IMR-90 (cell line): ENCODE measurements around the gene POLD4. TPM values are rescaled to one million over a fixed set of nuclear protein-coding genes. Genes with fewer than 3 reads are reported as not detected.
A peak's percentile ranks its signal among the peaks of the same experiment; 100 is the strongest.

ENCODE experiments used
- ATAC-seq: fragments of 200-7000 bp; cut with Tn5 transposase; 2 replicates; pipeline ENCODE4 v1.9.1; 2020; ENCODE audit warnings: low read depth, mild to moderate bottlenecking, moderate library complexity
- BruUV-seq: library from RNA; stranded (reverse); fragments of 400-500 nt; replicated peaks from 2 replicates; lab custom pipeline; 2021; lab: Mats Ljungman, UMichigan
- CTCF ChIA-PET: fragments of 300-600 bp; formaldehyde crosslinking; extraction: SDS; loops from one replicate; lab custom pipeline; 2021; ENCODE audit warnings: antibody characterized with exemption; lab: Yijun Ruan, JAX
- POLR2A ChIA-PET: fragments of 300-600 bp; sonication (Branson Sonifier 250); formaldehyde crosslinking; loops from one replicate; lab custom pipeline; 2022; ENCODE audit warnings: antibody characterized with exemption; ENCODE audit not compliant: unreplicated experiment; lab: Charles Lee
- DNase-seq: peaks from one replicate; pipeline ENCODE4 v3.0.0; 2013
- H2AFZ ChIP-seq: replicated peaks from 2 replicates; pipeline ENCODE3; 2013; ENCODE audit warnings: low read length, mild to moderate bottlenecking; ENCODE audit not compliant: poor library complexity
- H2AK5ac ChIP-seq: 2 replicates; pipeline ENCODE4 v1.6.1; 2013; ENCODE audit warnings: low read depth, low read length, inconsistent platforms
- H2AK9ac ChIP-seq: replicated peaks from 2 replicates; pipeline ENCODE3; 2013; ENCODE audit warnings: mild to moderate bottlenecking, low read depth, low read length, moderate library complexity; ENCODE audit not compliant: poor library complexity
- H2BK120ac ChIP-seq: 2 replicates; pipeline ENCODE4 v1.6.1; 2013; ENCODE audit warnings: low read depth, low read length, inconsistent platforms
- H2BK15ac ChIP-seq: 3 replicates; pipeline ENCODE4 v1.6.1; 2013; ENCODE audit warnings: low read depth, low read length, inconsistent platforms
- H2BK20ac ChIP-seq: 2 replicates; pipeline ENCODE4 v1.6.1; 2013; ENCODE audit warnings: low read depth, mild to moderate bottlenecking, inconsistent platforms, low read length, moderate library complexity
- H2BK5ac ChIP-seq: 2 replicates; pipeline ENCODE4 v1.6.1; 2013; ENCODE audit warnings: mild to moderate bottlenecking, low read depth, low read length, inconsistent platforms; ENCODE audit not compliant: poor library complexity, severe bottlenecking
- H3K14ac ChIP-seq: replicated peaks from 2 replicates; pipeline ENCODE4 v1.6.1; 2013; ENCODE audit warnings: low read depth, low read length, inconsistent platforms
- H3K18ac ChIP-seq: 2 replicates; pipeline ENCODE4 v1.6.1; 2013; ENCODE audit warnings: low read depth, low read length, control low read depth
- H3K23ac ChIP-seq: 2 replicates; pipeline ENCODE4 v1.6.1; 2013; ENCODE audit warnings: low read depth, low read length, inconsistent platforms
- H3K27ac ChIP-seq: 2 replicates; pipeline ENCODE4 v1.5.1; 2013; ENCODE audit warnings: mild to moderate bottlenecking, control low read depth, low read length; ENCODE audit not compliant: insufficient read depth
- H3K27me3 ChIP-seq: 2 replicates; pipeline ENCODE4 v1.6.1; 2013; ENCODE audit warnings: low read length; ENCODE audit not compliant: control insufficient read depth, insufficient read depth
- H3K36me3 ChIP-seq: 2 replicates; pipeline ENCODE4 v1.6.1; 2013; ENCODE audit warnings: low read length, mixed read lengths; ENCODE audit not compliant: control insufficient read depth, insufficient read depth
- H3K4ac ChIP-seq: 2 replicates; pipeline ENCODE4 v1.6.1; 2013; ENCODE audit warnings: low read depth, low read length, inconsistent platforms
- H3K4me1 ChIP-seq: 2 replicates; pipeline ENCODE4 v1.6.1; 2013; ENCODE audit warnings: low read length, mixed read lengths; ENCODE audit not compliant: control insufficient read depth, insufficient read depth
- H3K4me2 ChIP-seq: 2 replicates; pipeline ENCODE4 v1.6.1; 2013; ENCODE audit warnings: low read depth, mild to moderate bottlenecking, control low read depth, low read length, moderate library complexity
- H3K4me3 ChIP-seq: 2 replicates; pipeline ENCODE4 v1.5.1; 2013; ENCODE audit warnings: low read depth, mild to moderate bottlenecking, control low read depth, low read length, moderate library complexity; ENCODE audit not compliant: insufficient read depth
- H3K56ac ChIP-seq: 2 replicates; pipeline ENCODE4 v1.6.1; 2013; ENCODE audit warnings: low read length, inconsistent platforms; ENCODE audit not compliant: insufficient read depth; ENCODE audit errors: extremely low read depth
- H3K79me1 ChIP-seq, 2 experiments: 2 replicates each; pipeline ENCODE4 v1.6.1; 2013; ENCODE audit warnings: low read length in 2 of 2, inconsistent platforms in 1 of 2, low read depth in 1 of 2
- H3K9ac ChIP-seq: 2 replicates; pipeline ENCODE4 v1.6.1; 2013; ENCODE audit warnings: low read depth, low read length, control low read depth
- H3K9me1 ChIP-seq: 2 replicates; pipeline ENCODE4 v1.6.1; 2013; ENCODE audit warnings: low read length, inconsistent platforms; ENCODE audit not compliant: insufficient read depth
- H3K9me3 ChIP-seq: 2 replicates; pipeline ENCODE4 v1.6.1; 2013; ENCODE audit warnings: low read length; ENCODE audit not compliant: control insufficient read depth, insufficient read depth
- H4K20me1 ChIP-seq: 2 replicates; pipeline ENCODE4 v1.6.1; 2013; ENCODE audit warnings: low read length, inconsistent platforms; ENCODE audit not compliant: insufficient read depth
- H4K5ac ChIP-seq: 2 replicates; pipeline ENCODE4 v1.6.1; 2013; ENCODE audit warnings: mild to moderate bottlenecking, low read depth, low read length, control low read depth
- H4K8ac ChIP-seq, 2 experiments: 2 replicates each; pipeline ENCODE4 v1.6.1; 2013; ENCODE audit warnings: low read depth in 2 of 2, low read length in 2 of 2, control low read depth in 1 of 2, inconsistent platforms in 1 of 2
- H4K91ac ChIP-seq: 2 replicates; pipeline ENCODE4 v1.6.1; 2013; ENCODE audit warnings: low read depth, low read length, inconsistent platforms; ENCODE audit not compliant: insufficient read depth
- CEBPB ChIP-seq: IDR thresholded peaks from 2 replicates; pipeline ENCODE4 v1.6.1; 2012; ENCODE audit warnings: low read depth, low read length, improper control_type of control experiment
- FOS ChIP-seq: fragments of 150-350 bp; IDR thresholded peaks from 2 replicates; pipeline ENCODE4 v1.6.1; 2016; ENCODE audit warnings: low read depth, low read length
- NFE2L2 ChIP-seq: fragments of 150-350 bp; IDR thresholded peaks from 2 replicates; pipeline ENCODE4 v1.6.1; 2016; ENCODE audit warnings: low read depth, mild to moderate bottlenecking, low read length
- RAD21 ChIP-seq: IDR thresholded peaks from 2 replicates; pipeline ENCODE4 v1.6.1; 2012; ENCODE audit warnings: low read length, improper control_type of control experiment
- RFX5 ChIP-seq: IDR thresholded peaks from 2 replicates; pipeline ENCODE4 v1.8.0; 2012; ENCODE audit warnings: low read depth, mild to moderate bottlenecking, low read length, moderate library complexity
- SMC3 ChIP-seq: fragments of 150-350 bp; IDR thresholded peaks from 2 replicates; pipeline ENCODE4 v1.6.1; 2016; ENCODE audit warnings: low read depth, mild to moderate bottlenecking, antibody characterized with exemption, low read length, moderate library complexity
- WGBS, 2 experiments: methylation state at CpG; one replicate each; pipeline versions ENCODE4 v1.1.5 to v1.1.7; 2013; ENCODE audit warnings: missing lambda C conversion rate in 2 of 2; ENCODE audit not compliant: insufficient read length in 1 of 2; ENCODE audit errors: extremely low coverage in 2 of 2; 5-methylcytosine and 5-hydroxymethylcytosine counted together
- dilution Hi-C: fragments of 300-500 bp; cut with HindIII; formaldehyde crosslinking; loops from one replicate; pipeline ENCODE4 v1.14.3; 2018; ENCODE audit warnings: low sequenced_read_pairs; ENCODE audit not compliant: unreplicated experiment
- in situ Hi-C: fragments of 300-500 bp; cut with MboI; formaldehyde crosslinking; loops from 3 replicates; pipeline ENCODE4 v1.14.3; 2019; ENCODE audit warnings: low sequenced_read_pairs, inconsistent platforms, mixed read lengths
- intact Hi-C: fragments of 100-400 bp; cut with micrococcal nuclease; formaldehyde crosslinking; loops from 2 replicates; pipeline ENCODE4 v1.10.0; 2022
- polyA plus RNA-seq, 3 experiments: library from polyadenylated mRNA; depleted of rRNA; stranded (reverse); fragments of >200 nt; gene quantifications; 2 replicates each; pipeline ENCODE4 v1.2.3, GENCODE V29; 2012; ENCODE audit warnings: low replicate concordance in 1 of 3
- total RNA-seq: library from RNA; depleted of rRNA; stranded (reverse); fragments of >200 nt; gene quantifications from 2 replicates; pipeline ENCODE4 v1.2.3, GENCODE V29; 2012
- TF ChIP-seq, protein P1 (sequence below): conservative IDR thresholded peaks from 2 replicates; pipeline ENCODE4 v1.5.1; 2012; ENCODE audit warnings: mild to moderate bottlenecking, low read depth, low read length, improper control_type of control experiment

The POLD4 gene
- total and polyA plus RNA-seq, 2 of the 4 experiments (the other 2 are of a cell fraction), result 46.4 to 133 TPM

GRCh38 chr11:67345920-67346819, 7.2 kb downstream of the POLD4 start:
- peaks cover 2% of the 10 kb centered on the region for H3K4me1 ChIP-seq
- H3K4ac ChIP-seq, result no peak overlapping the region
- H2AK9ac ChIP-seq, result no peak overlapping the region
- no peaks in the 10 kb centered on the region for H3K27me3 ChIP-seq
- H4K8ac ChIP-seq, result no peak overlapping the region
- CTCF ChIA-PET, result interaction anchor here (0.6 to 1.6 kb wide), 9 partner anchors 9 to 57 kb away, joined by 3 to 14 read pairs (median 4); no protein-coding TSS in a partner anchor
- 63% methylated on average over 3 of the region's 7 CpGs; no CpG with 5 or more reads in 1 of the 2 experiments for WGBS, 2 experiments
- no peak overlapping the region for H2BK15ac ChIP-seq
- peaks cover 3% of the 10 kb centered on the region; the same call in 1 of the 2 replicates for H4K20me1 ChIP-seq
- no peak overlapping the region for H3K14ac ChIP-seq
- H3K9ac ChIP-seq, result no peak overlapping the region
- no peak overlapping the region for H3K56ac ChIP-seq
- H3K23ac ChIP-seq, result no peak overlapping the region
- in situ Hi-C loops, result no loop called here
- H2AK5ac ChIP-seq, result no peak overlapping the region
- no peak overlapping the region for H3K27ac ChIP-seq
- no TSS peak for BruUV-seq
- no peaks in the 10 kb centered on the region for H3K36me3 ChIP-seq
- no peak overlapping the region for H3K18ac ChIP-seq
- no peak overlapping the region for H2BK5ac ChIP-seq
- DNase-seq (peak; percentile 58), ATAC-seq (peak; percentile 67)
- intact Hi-C loops, result loop anchor here (1.0 to 2.0 kb wide), 2 partner anchors 36 to 161 kb away; no protein-coding TSS in a partner anchor
- POLR2A ChIA-PET, result no interaction called here
- no peaks in the 10 kb centered on the region for H3K9me1 ChIP-seq
- dilution Hi-C loops, result no loop called here
- peaks cover 2% of the 10 kb centered on the region; the same call in 1 of the 2 replicates for H3K9me3 ChIP-seq
- H4K91ac ChIP-seq, result no peak overlapping the region
- H3K4me2 ChIP-seq, result no peak overlapping the region
- no peak overlapping the region for H4K5ac ChIP-seq
- H3K4me3 ChIP-seq, result no peak overlapping the region
- TF ChIP-seq SMC3, result peak; percentile 59; the same call in 1 of the 2 replicates
- TF ChIP-seq CEBPB, result peak; percentile 21; the same call in 1 of the 2 replicates
- TF ChIP-seq, protein P1, sequence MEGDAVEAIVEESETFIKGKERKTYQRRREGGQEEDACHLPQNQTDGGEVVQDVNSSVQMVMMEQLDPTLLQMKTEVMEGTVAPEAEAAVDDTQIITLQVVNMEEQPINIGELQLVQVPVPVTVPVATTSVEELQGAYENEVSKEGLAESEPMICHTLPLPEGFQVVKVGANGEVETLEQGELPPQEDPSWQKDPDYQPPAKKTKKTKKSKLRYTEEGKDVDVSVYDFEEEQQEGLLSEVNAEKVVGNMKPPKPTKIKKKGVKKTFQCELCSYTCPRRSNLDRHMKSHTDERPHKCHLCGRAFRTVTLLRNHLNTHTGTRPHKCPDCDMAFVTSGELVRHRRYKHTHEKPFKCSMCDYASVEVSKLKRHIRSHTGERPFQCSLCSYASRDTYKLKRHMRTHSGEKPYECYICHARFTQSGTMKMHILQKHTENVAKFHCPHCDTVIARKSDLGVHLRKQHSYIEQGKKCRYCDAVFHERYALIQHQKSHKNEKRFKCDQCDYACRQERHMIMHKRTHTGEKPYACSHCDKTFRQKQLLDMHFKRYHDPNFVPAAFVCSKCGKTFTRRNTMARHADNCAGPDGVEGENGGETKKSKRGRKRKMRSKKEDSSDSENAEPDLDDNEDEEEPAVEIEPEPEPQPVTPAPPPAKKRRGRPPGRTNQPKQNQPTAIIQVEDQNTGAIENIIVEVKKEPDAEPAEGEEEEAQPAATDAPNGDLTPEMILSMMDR, result peak; percentile 76
- TF ChIP-seq RAD21, result peak; percentile 64
- TF ChIP-seq NFE2L2, result no peak
- TF ChIP-seq RFX5, result no peak
- no peak for TF ChIP-seq FOS
- no peak overlapping the region for H2BK120ac ChIP-seq
- H2BK20ac ChIP-seq, result no peak overlapping the region
- H2AFZ ChIP-seq, result no peak overlapping the region
- peaks cover 0 to 3% of the 10 kb centered on the region in 2 experiments; a peak in 2 of 4 replicates for H3K79me1 ChIP-seq
